Measurements from ENCODE around the gene RAI1.
A peak's percentile ranks its signal among the peaks of the same experiment; 100 is the strongest.

The RAI1 gene

DNA sequence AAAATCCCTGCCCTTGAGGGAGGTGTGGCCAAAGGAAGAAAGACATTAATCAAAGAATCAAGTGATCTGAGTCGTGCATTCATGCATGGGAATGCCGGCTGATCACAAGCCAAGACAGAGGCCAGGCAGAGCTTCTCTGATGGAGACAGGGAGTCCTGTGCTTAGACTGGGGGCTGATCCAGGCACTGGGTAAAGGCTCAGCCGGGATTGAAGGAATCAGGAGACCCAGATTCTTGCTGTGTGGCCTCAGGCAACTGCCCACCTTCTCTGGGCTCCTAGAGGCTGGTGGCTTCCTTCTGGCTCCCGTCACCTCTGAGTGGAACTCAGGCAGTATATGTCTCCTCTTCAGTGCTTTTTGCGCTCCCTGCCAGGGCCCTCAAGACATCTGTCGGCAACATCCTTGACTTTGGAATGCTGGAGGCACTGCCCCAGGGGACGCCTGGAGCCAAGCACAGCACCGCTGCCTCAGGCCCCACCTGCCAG is 17.7 kb downstream of the RAI1 start:
- no peak for TF ChIP-seq CTCF (IDR thresholded peaks at IDR 0.05; ENCODE audit: low read depth, low read length, missing control alignments)
- H3K36me3 ChIP-seq (replicated peaks): no peaks in the 10 kb centered on the region
- no peak for DNase-seq
- H3K27ac ChIP-seq: no peak overlapping the region
- no peaks in the 10 kb centered on the region for H3K27me3 ChIP-seq (replicated peaks)
- in situ Hi-C loops (cut with HindIII; ENCODE audit: low pct_ligation_motif_present, low sequenced_read_pairs): no loop called here
- no peak overlapping the region for H3K4me3 ChIP-seq (ENCODE audit: low read depth, low read length)

DNA sequence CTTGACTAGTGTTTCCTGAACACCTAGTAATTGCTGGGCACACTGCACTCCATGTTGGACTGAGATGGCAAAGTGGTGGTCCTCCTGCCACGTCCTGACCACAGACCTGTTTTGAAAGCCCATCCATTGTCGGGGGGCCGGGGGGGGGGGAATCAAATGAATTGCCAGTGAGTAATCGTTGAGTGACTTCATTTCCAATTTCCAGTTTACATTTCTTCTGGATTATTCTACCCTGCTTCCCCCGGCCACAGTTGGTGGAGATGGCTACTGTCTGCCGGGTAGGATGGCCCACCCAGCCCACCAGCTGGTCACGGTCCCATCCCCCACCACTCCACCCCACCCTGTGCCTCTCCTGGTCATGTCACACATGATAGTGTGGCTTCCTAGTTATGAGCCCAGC is 18.2 kb downstream of the RAI1 start:
- no peaks in the 10 kb centered on the region for H3K27me3 ChIP-seq (replicated peaks)
- TF ChIP-seq CTCF (IDR thresholded peaks at IDR 0.05; ENCODE audit: low read depth, low read length, missing control alignments): no peak
- no peak overlapping the region for H3K27ac ChIP-seq
- no peak overlapping the region for H3K4me3 ChIP-seq (ENCODE audit: low read depth, low read length)
- H3K36me3 ChIP-seq (replicated peaks): no peaks in the 10 kb centered on the region
- in situ Hi-C loops (cut with HindIII; ENCODE audit: low pct_ligation_motif_present, low sequenced_read_pairs): no loop called here
- no peak for DNase-seq

DNA sequence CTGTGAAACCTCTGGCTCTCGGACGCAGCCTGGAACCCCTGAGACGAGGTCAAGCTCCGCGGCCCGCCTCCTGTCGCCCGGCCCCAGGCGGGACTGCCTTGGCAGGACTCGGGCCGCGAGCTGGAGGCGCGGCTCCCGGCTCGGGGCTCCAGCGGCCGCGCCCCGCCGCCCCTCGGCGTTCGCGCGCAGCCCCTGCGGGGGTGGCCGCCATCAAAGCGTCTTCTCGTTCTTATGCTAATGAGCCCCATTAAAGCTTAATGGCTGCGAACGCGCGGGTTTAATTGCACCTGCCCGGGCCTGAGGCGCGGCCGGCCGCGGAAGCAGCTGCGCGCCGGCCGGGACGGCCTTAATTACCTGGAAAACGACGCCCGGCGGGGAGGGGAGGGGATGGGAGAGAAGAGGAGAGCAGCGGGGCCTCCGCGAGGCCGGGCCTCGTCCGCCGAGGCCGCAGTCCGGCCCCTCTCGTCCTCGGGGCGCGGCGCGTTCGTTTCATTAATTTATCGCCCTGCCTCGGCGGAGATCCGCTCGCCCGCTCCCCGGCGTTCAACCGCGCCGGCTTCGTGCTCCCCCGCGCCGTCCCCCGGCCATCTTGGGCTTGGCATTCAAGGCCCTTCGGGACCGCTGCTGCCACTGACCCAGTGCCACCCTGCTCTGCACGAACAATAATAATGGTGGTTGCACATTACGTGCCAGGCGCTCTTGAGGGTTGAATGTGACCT is 19.2 kb downstream of the RAI1 start:
- Histone ChIP-seq H3K27me3 (replicated peaks) (no peaks in the 10 kb centered on the region), H3K4me3 (ENCODE audit: low read depth, low read length) (peak overlapping the region; percentile 5), H3K36me3 (replicated peaks) (no peaks in the 10 kb centered on the region), H3K27ac (no peak overlapping the region)
- TF ChIP-seq CTCF (IDR thresholded peaks at IDR 0.05; ENCODE audit: low read depth, low read length, missing control alignments): no peak
- no peak for DNase-seq
- in situ Hi-C loops (cut with HindIII; ENCODE audit: low pct_ligation_motif_present, low sequenced_read_pairs): no loop called here

DNA sequence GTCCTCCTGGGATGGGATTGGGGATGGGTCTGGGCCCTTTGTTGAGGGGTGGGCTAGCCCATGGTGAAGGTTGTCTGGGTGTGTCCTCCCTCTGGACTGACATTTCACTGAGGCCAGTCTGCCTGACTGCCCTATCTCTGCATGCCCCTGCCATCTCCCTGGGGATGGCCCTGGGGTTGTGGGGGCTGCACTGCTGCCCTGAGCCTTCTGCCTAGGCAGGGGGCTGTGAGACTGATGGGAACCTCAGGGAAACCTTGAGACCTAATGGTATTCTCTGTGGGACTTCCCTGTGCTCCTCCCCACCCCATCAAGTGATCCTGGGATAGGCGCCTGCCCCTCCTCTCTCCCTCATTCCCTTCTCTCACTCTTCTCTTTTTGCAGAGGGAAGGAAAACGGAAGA is 19.9 kb downstream of the RAI1 start:
- H3K36me3 ChIP-seq (replicated peaks): no peaks in the 10 kb centered on the region
- H3K27me3 ChIP-seq (replicated peaks): no peaks in the 10 kb centered on the region
- no peak overlapping the region for H3K27ac ChIP-seq
- DNase-seq: no peak
- H3K4me3 ChIP-seq (ENCODE audit: low read depth, low read length): no peak overlapping the region
- TF ChIP-seq CTCF (IDR thresholded peaks at IDR 0.05; ENCODE audit: low read depth, low read length, missing control alignments): no peak
- in situ Hi-C loops (cut with HindIII; ENCODE audit: low pct_ligation_motif_present, low sequenced_read_pairs): no loop called here

DNA sequence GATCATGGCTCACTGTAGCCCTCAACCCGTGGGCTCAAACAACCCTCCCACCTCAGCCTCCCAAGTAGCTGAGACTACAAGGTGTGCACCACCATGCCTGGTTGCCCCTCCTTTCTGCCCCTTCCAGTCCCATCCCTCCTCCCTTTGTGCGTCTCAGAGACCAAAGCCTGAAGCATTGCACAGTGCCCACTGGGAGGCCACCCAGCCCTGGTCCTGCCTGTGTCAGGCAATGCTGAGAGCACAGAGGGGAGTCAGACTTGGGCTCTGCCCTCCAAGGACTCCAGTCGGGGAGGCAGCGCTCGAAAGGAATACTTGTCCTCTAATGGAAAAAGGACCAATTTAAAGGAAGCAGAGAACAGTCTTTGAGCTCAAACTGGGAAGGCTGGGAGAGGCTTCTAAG is 20.4 kb downstream of the RAI1 start:
- no peaks in the 10 kb centered on the region for H3K27me3 ChIP-seq (replicated peaks)
- no peak overlapping the region for H3K27ac ChIP-seq
- in situ Hi-C loops (cut with HindIII; ENCODE audit: low pct_ligation_motif_present, low sequenced_read_pairs): no loop called here
- no peak overlapping the region for H3K4me3 ChIP-seq (ENCODE audit: low read depth, low read length)
- no peak for DNase-seq
- no peak for TF ChIP-seq CTCF (IDR thresholded peaks at IDR 0.05; ENCODE audit: low read depth, low read length, missing control alignments)
- no peaks in the 10 kb centered on the region for H3K36me3 ChIP-seq (replicated peaks)
